ENCODE data around the gene MREG. TPM values are rescaled to one million over a fixed set of nuclear protein-coding genes. Genes with fewer than 3 reads are reported as not detected.

Gene MREG
- total RNA-seq, 1 donor from 2014 or later = 19.1 TPM

DNA sequence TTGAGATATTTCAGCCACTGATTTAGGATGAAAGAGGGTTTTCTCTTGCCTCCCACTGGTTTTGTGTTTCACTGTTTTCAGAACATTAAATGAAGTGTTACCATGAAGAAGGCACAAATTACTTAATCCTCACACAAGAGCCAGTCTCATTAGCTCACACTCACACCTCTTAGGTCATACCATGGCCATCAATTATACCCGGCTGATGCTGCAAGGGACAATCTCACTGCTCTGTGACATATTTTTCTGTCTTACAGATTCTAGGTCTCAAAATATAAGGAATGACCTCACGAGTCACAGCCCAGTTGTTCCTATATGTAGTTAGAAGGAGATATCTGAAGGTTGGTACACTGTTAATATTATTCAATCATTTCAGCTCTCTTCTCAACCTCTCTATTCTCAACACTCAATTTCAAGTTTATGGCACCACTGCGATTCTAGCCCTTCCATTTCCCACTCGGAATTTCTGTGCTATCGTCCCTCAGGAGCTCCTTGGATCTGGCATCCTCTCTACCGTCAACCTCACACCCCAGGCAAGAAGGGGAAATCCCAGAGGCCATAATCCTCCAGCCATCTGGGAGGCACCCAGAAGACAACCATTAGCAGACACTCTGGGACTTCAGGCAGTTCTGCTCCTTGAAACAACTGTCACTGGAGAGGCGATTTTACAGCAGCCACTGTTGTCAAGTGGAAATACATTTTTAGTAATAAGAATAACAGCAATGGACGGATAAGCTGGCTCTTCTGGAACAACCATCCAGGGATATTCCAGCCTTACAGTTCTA lies 101.9 kb downstream of the MREG start:
- H3K4me1 Mint-ChIP-seq = no peaks in the 10 kb centered on the region
- no peak for DNase-seq (ENCODE audit: low spot score)
- H3K9me3 ChIP-seq (ENCODE audit: low read depth) = no peaks in the 10 kb centered on the region
- no peaks in the 10 kb centered on the region for H3K4me1 ChIP-seq
- peaks cover 8% of the 10 kb centered on the region for H3K27me3 Mint-ChIP-seq (ENCODE audit: insufficient read depth, low read depth)
- no peak overlapping the region for H3K27ac Mint-ChIP-seq
- no peaks in the 10 kb centered on the region for H3K79me2 ChIP-seq (ENCODE audit: low read depth)
- no peak overlapping the region for H2AFZ ChIP-seq (replicated peaks)
- H3K9me3 Mint-ChIP-seq = peaks cover 6% of the 10 kb centered on the region
- H3K36me3 ChIP-seq = no peaks in the 10 kb centered on the region
- H3K9ac ChIP-seq = no peak overlapping the region
- H3K27ac ChIP-seq = no peak overlapping the region
- no peak overlapping the region for H3K4me3 ChIP-seq
- no peaks in the 10 kb centered on the region for H3F3A ChIP-seq (ENCODE audit: low read depth)
- no peaks in the 10 kb centered on the region for H4K20me1 ChIP-seq (ENCODE audit: low read depth)
- H3K4me3 Mint-ChIP-seq = no peak overlapping the region
- TF ChIP-seq EZH2phosphoT487 (IDR thresholded peaks at IDR 0.05) (no peak), EZH2 (IDR thresholded peaks at IDR 0.05) (no peak)
- TF ChIP-seq, protein P1, sequence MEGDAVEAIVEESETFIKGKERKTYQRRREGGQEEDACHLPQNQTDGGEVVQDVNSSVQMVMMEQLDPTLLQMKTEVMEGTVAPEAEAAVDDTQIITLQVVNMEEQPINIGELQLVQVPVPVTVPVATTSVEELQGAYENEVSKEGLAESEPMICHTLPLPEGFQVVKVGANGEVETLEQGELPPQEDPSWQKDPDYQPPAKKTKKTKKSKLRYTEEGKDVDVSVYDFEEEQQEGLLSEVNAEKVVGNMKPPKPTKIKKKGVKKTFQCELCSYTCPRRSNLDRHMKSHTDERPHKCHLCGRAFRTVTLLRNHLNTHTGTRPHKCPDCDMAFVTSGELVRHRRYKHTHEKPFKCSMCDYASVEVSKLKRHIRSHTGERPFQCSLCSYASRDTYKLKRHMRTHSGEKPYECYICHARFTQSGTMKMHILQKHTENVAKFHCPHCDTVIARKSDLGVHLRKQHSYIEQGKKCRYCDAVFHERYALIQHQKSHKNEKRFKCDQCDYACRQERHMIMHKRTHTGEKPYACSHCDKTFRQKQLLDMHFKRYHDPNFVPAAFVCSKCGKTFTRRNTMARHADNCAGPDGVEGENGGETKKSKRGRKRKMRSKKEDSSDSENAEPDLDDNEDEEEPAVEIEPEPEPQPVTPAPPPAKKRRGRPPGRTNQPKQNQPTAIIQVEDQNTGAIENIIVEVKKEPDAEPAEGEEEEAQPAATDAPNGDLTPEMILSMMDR (IDR thresholded peaks at IDR 0.05) = no peak
- no peaks in the 10 kb centered on the region for H3K27me3 ChIP-seq
- H3K36me3 Mint-ChIP-seq = peaks cover 2% of the 10 kb centered on the region
- no peak overlapping the region for H3K4me2 ChIP-seq

DNA sequence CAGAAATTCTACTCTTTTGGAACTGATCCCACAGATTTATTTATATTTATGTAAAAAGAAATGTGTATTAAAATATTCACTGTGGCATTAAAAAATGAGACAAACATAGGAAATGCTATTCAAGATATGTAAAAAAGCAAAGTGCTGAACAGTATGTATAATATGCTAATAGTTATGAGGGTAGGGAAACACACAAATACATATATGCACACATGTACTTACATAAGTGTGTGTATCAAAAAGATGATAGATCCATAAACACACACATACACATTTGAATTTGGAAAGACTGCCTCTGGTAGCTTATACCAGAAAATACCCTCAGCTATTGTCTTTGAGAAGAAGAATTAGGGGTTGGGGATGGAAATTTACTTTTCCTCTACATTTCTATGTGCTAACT lies 103.2 kb downstream of the MREG start:
- Histone ChIP-seq H3K4me3 (no peak overlapping the region), H4K20me1 (ENCODE audit: low read depth) (no peaks in the 10 kb centered on the region), H3K9ac (no peak overlapping the region), H3K79me2 (ENCODE audit: low read depth) (no peaks in the 10 kb centered on the region), H3K36me3 (no peaks in the 10 kb centered on the region), H3F3A (ENCODE audit: low read depth) (no peaks in the 10 kb centered on the region), H3K27ac (no peak overlapping the region), H3K27me3 (no peaks in the 10 kb centered on the region), H3K9me3 (ENCODE audit: low read depth) (no peaks in the 10 kb centered on the region), H3K4me1 (no peaks in the 10 kb centered on the region), H2AFZ (replicated peaks) (no peak overlapping the region), H3K4me2 (no peak overlapping the region)
- TF ChIP-seq, protein P1 (IDR thresholded peaks at IDR 0.05) = no peak
- TF ChIP-seq EZH2phosphoT487 (IDR thresholded peaks at IDR 0.05) (no peak), EZH2 (IDR thresholded peaks at IDR 0.05) (no peak)
- no peak overlapping the region for H3K4me3 Mint-ChIP-seq
- peaks cover 3% of the 10 kb centered on the region for H3K9me3 Mint-ChIP-seq
- no peak for DNase-seq (ENCODE audit: low spot score)
- H3K4me1 Mint-ChIP-seq = no peaks in the 10 kb centered on the region
- peaks cover 6% of the 10 kb centered on the region for H3K27me3 Mint-ChIP-seq (ENCODE audit: insufficient read depth, low read depth)
- H3K36me3 Mint-ChIP-seq = no peaks in the 10 kb centered on the region
- H3K27ac Mint-ChIP-seq = no peak overlapping the region

DNA sequence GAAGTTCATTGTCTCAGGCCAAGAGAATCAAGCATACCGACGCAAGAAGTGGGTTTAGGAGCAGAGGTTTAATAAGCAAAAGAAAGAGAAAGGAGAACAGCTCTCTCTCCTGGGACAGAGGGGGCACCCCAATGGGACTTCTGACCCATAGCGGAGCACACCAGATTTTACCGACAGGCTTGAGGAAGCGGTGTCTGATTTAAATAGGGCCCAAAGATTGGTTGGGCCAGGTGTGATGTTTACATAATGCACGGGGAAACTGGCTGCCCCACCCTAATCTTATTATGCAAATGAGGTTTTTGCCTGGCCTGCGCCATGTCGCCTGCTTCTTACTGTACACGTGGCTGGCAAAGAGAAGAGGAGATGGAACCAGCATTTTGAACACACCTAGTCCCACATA lies 106.2 kb downstream of the MREG start:
- Mint-ChIP-seq H3K4me3 (no peak overlapping the region), H3K9me3 (peaks cover 3% of the 10 kb centered on the region), H3K27me3 (ENCODE audit: insufficient read depth, low read depth) (peaks cover 6% of the 10 kb centered on the region), H3K36me3 (no peaks in the 10 kb centered on the region), H3K27ac (no peak overlapping the region), H3K4me1 (no peaks in the 10 kb centered on the region)
- DNase-seq (ENCODE audit: low spot score) = no peak
- H4K20me1 ChIP-seq (ENCODE audit: low read depth) = no peaks in the 10 kb centered on the region
- H3K9ac ChIP-seq = no peak overlapping the region
- H2AFZ ChIP-seq (replicated peaks) = no peak overlapping the region
- H3K4me1 ChIP-seq = no peaks in the 10 kb centered on the region
- no peak overlapping the region for H3K27ac ChIP-seq
- no peak overlapping the region for H3K4me2 ChIP-seq
- H3K9me3 ChIP-seq (ENCODE audit: low read depth) = no peaks in the 10 kb centered on the region
- H3F3A ChIP-seq (ENCODE audit: low read depth) = no peaks in the 10 kb centered on the region
- TF ChIP-seq EZH2phosphoT487 (IDR thresholded peaks at IDR 0.05) (no peak), EZH2 (IDR thresholded peaks at IDR 0.05) (no peak)
- TF ChIP-seq, protein P1 (IDR thresholded peaks at IDR 0.05) = no peak
- H3K36me3 ChIP-seq = no peaks in the 10 kb centered on the region
- H3K4me3 ChIP-seq = no peak overlapping the region
- H3K79me2 ChIP-seq (ENCODE audit: low read depth) = no peaks in the 10 kb centered on the region
- no peaks in the 10 kb centered on the region for H3K27me3 ChIP-seq

Data from neural progenitor cell (in vitro differentiated cells).